Fibroblast of upper back skin (primary cell): ENCODE results near the gene MAST4.

Experiments
- DNase-seq: peaks from one replicate; pipeline ENCODE4 v3.0.0-alpha.2; 2013

Gene MAST4

DNA sequence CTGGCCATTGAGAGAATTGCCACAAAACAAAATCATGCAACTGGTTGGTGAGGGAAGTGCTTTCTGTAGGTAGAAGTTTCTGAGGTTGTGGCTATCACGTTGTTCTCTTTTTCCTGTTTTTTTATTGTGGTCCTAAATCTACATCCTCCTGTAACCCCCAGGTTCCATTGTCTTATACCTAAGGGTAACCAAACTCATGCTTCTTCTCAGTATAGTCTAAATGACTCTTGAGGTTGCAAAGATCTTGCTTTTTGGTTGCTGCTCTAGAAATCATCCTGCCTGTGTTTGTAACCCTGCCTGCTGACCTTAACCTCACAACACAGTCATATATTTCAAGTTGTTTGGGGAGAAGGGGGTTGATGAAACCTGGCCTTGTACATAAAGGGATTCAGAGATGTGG lies 327.3 kb downstream of the MAST4 start:
- no peak for DNase-seq

- DNase-seq, result no peak
Measured at GRCh38 chr5:66923922-66924321, 327.7 kb downstream of the MAST4 start.

DNA sequence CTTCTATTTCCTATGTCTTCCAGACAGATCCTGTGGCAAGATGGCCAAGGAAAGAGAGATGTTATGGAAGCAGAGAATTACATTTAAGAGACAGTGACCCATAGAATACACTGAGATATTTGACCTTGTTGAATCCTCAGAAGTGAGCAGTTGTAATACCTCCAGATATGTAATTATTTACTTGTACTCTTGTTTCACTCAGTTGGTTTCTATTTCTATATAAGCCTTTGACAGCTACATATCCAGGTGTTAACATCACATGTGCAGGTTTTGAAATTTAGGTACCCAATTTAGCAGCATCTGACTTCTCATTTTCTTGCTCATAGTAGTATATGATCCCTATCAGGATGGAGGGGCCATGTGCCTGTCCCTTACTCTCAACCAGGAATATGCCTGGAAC lies 330.9 kb downstream of the MAST4 start:
- no peak for DNase-seq

DNA sequence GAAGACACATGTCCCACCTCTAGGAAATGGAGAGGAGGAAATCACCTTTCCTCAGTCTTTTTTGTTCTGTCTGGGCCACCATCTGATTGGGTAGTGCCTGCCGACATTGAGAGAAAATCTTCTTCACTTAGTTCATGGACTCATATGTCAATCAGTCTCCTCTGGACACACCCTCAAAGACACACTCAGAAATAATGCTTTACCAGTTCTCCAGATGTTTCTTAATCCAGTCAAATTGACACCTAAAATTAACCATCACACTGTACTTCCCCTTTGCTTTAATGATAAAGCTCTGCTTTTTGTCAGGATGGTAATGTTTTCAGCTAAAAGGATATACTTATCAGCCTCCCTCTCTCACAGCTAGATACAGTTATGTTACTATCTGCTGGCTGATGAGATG lies 333.1 kb downstream of the MAST4 start:
- no peak for DNase-seq

- no peak for DNase-seq
Measured at GRCh38 chr5:66929995-66930394, 333.8 kb downstream of the MAST4 start.

DNA sequence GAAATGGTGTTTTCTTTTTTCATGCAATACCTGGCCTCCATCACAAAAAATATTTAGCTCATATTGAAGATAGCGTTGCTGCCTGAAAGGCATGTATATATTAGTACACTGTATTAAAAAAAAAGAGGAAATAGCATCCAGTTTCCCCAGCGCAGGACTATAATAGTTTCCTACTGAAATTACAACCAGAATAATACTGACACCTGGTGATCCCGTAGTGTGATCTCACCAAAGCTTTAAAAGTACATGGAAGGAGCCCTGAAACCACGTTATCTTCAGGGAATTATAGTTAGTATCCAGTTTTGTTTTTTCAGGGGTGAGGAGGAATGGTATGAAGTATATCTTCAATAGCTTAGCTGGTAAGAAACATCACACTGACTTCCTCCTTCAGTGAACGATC lies 335.5 kb downstream of the MAST4 start:
- DNase-seq, result no peak

DNA sequence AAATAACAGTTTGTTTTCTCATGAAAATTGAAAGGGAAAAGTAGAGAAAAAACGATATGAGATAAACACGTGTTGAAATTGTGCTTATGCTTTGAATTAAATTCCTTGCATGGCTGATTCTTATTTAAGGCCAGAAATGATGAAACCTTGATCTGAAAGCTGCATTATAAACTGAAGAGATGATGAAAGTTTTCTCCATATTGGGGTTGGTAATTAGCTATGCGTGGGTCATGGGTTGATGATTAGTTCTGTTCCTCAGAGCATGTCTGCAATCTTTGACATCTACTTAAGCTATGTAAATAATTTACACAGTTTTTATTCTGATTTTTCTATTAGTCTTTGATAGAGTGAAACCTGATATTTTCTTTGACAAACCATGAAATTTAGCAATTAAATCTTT lies 336.3 kb downstream of the MAST4 start:
- no peak for DNase-seq

- peak; percentile 53 for DNase-seq
Measured at GRCh38 chr5:66933066-66933465, 336.9 kb downstream of the MAST4 start.

- no peak for DNase-seq
Measured at GRCh38 chr5:66939094-66939493, 342.9 kb downstream of the MAST4 start.

DNA sequence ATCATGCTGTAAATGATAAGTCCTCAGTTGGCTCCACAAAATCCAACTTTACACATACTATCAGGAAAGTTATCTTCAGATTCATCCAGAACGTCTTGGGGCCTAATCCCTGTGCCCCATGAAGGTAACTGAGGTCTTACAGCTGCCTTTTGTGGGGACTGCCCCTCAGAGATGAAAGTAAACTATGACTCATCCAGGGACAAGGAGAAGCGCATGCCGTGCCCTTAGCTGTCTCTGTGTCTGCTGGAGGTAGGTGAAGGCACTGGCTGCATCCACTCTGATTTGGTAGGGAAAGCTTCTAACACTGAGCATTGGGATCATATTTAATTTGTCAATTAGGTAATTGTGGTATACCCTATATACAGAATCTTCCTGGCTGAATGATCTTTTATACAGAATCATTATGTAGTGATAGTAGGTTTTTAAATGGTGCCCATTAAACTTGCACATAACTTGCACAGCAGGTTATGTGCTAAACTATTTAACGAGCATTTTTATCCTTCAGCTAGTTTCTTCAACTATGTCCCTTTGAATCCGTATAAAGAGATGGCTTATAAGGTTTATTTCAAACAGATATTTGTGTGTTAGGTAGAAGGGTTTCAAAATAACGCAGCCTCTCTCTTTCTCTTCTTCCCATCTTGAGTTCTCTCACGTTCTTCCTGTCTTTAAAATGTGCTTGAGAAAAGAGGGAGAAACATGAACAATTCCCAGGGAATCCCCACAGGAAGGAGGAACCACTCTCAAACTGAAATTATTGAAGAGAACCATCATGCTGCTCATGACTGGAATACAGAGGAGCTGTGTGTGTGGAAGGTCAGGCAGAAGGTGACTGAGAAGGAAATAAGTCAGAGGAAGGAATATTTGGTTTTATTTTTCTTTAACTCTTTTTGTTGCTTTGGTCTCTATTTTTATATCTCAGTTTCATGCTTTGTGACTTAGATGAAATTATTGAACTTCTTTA lies 349.5 kb downstream of the MAST4 start:
- DNase-seq, result no peak

- no peak for DNase-seq
Measured at GRCh38 chr5:66947458-66947857, 351.3 kb downstream of the MAST4 start.

DNA sequence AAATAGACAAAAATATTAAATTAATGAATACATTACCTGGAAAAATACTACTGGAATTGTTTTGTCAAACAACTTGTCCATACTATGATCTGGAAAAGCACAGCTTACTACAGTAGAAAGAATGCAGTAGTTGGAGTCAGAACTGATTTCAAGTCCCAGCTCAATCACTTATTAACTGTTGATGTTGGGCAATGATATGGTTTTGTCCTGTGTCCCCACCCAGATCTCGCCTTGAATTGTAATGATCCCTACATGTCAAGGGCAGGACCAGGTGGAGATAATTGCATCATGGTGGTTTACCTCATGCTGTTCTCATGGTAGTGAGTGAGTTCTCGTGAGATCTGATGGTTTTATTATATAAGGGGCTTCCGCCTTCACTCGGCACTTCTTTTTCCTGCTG lies 352.9 kb downstream of the MAST4 start:
- DNase-seq, result no peak

- DNase-seq, result no peak
Measured at GRCh38 chr5:66952153-66952552, 356.0 kb downstream of the MAST4 start.

DNA sequence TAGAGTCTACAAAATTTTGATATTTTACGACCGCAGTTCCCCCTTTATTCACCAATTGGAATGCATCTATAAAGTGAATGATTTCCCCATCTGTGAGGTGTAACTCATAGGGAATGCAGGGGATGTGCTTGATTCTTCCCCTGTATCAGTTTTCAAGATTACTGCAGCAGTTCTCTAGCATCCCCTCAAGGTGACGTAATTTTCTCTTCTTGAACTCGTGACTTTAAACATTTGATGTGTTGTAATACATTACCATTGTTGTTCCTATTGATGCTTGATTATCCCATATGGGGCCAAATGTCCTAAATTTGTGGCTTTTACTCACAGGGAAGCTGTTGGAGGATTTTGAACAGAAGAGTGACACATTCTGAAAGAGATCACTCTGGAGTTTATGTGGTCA lies 360.2 kb downstream of the MAST4 start:
- no peak for DNase-seq

DNA sequence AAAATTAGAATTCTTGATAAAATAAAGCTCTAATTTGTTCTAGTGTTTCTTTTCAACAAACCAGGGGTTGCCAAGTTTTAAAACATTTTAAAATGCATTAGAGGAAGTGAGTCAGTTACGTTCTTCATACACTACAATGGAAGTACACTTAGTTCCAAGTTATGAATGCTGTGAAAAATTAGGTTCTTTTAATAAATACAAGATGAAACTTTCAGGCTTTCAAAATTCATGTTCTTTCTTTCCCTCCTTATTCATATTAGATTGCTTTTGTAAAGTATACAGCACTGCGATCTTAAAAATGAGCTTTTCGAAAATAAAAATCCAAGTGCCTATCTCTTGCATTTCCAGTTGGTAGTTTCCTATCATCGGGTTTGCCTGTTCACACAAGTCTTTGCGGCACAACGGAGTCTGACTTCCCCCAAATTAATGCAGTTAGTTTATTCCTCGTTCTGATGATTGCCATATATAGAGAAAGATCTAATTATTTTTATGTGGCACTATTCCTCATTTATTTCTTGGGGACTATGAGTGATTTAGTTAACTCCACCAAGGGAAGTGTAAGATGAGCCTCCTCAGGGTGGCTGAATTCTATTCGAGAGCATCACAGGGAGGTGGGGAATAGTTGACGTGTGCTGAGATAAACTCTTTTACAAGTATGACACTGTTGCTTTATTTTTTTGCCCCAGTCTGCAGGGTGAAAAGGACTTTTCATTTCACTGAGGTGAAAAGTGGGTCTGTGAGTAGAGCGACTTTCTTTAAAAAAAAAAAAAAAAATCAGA lies 362.2 kb downstream of the MAST4 start:
- peak; percentile 68 for DNase-seq

DNA sequence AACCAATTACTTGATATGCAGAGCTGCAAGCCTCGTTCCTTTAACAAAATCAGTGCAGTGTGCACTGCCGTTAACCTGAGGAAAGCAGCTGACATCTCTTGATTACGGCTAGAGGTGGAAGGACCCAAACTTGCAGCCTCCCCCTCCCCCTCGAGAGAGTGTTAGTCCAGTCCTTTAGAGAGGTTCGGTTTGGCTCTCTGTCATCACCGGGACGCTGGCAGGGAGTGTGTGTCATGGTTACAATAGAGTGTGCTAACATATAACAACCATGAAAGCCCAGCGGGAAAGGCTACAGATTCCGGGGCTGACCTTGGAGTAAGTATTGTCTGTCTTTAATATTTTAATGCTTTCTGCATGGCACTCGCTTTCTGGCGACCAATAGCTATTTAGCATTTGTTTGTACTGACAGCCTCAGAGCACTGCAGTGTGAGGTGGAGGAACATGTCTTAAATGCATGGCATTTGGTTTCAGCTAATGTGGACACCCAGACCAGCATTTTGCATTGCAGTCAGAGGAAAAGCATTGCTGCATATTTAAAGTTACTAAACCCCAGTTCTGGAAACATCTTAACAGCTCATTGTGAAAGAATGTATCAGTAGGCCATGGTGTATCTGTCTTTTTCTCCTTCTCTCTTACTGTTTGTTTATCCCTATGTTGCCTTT lies 362.9 kb downstream of the MAST4 start:
- DNase-seq, result peak; percentile 88

DNA sequence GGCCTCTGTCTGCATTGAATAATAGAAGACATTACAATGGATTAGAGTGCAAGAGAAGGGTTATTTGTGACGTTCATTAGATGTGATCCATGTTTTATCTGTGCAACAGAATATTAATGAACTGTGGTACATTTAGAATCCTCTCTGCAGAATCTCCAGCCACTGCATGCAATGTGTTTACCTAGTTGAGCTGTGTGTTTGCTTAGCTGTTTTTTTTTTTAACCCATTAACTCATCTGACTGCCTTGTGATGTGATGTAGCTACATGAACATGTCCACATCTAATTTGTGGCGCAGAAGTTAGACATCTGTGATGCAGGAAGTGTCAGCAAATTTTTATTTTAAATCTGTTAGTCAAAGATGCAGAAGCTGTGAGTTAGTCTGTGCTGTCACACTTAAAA lies 363.5 kb downstream of the MAST4 start:
- DNase-seq, result peak; percentile 22

DNA sequence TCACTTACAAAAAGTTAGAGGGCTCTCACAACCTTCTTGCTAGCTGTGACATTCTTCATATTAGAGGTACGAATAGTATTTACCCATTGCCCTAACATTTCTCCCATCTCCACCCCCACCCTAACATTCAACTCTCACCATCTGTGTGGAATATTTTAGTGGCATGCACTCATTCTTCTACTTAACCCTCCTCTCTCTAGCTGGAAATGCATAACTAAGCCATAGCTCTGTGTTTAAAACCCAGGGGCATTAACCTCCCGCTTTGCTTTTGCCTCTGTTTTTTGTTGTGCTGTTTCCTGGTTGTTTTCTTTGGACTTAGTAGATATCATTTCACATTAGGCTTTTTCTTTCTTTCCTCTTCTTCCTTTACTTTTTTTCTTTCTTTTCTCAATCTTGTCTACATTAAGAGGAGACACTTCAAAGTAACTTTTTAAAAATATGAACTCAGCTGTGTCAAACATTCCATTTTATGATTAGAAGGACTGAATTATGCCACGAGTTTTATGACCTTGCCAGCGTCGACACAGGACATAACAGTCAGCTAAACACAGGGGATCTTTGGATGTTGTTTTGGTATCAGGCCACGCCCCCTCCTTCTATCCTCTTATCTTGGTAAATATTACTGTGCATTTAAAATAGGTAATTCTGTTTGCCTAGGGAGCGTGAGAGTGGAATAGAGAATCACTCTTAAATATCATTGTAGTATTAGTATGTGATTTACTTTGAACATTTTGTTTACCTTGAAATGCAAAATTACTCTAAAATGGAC lies 364.4 kb downstream of the MAST4 start:
- DNase-seq, result peak; percentile 72

GRCh38 chr5:66963559-66963971 lies 367.4 kb downstream of the MAST4 start:
- DNase-seq, result no peak

DNA sequence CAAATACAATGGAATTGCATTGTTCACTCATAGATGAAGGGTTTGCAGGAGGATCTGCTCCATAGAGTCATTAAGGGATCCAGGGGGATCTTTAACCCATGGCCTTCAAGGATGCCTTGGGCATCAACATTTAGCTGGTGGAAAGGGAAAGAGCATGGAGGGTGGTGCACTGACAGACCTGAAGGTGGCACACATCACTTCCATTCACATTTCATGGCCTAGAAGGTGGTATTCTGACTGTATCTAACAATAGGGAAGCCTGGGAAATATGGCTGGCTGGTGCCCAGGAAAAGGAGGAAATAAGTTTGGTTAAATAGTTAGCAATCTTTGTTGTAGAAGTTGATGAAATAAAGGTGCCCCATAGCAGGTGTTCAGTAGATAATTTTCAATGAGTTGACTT lies 370.2 kb downstream of the MAST4 start:
- DNase-seq, result no peak

GRCh38 chr5:66967102-66967501 lies 370.9 kb downstream of the MAST4 start:
- DNase-seq, result peak; percentile 81

DNA sequence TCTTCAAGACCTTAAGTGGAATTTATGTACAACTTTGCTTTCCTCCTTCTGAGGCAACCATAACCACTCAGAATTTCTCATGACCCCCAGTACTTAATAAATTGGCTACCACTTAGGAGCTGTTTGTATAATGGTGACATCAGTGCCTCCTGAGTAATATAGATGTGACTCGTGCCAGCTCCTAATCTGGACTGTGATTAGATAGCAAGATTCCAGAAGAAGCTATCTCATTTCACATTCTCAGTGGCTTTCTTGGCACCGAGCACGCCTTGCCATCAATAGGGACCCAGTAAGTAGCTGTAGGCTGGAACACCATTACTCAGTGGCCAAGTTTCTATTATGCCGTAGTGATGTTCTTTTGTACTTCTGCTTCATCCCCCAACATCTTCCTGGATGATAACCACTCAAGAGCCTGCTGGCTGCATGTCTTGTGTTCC lies 371.7 kb downstream of the MAST4 start:
- no peak for DNase-seq

DNA sequence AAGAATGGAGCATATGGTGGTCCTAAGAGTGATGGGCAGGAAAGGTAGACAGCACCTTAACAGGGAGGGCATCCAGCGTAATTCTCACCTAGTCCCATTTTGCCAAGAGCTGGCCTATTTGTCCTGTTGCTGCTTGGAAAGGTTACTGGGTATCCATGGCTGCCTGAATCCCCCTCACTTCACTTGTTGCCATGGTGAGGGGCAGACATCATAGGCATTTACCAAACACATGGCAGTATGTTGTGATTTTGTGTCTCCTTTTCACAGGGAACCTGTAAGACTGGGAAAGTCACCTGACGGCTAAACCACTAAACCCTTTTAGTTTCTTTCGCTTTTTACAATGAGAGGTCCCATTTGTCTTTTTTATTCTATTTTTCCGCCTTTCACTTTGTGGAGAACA lies 373.3 kb downstream of the MAST4 start:
- no peak for DNase-seq
